GM04504 (cell line): Measurements from ENCODE around the gene MYH14.
"Not testable (repeated sequence)": the region's sequence is repeated elsewhere in the genome, so short reads cannot be mapped to it uniquely, and the experiment has no call there.

ENCODE experiments used
- DNase-seq: peaks from one replicate; pipeline ENCODE4 v3.0.0-alpha.2; 2012; ENCODE audit warnings: low read depth

MYH14 gene

DNA sequence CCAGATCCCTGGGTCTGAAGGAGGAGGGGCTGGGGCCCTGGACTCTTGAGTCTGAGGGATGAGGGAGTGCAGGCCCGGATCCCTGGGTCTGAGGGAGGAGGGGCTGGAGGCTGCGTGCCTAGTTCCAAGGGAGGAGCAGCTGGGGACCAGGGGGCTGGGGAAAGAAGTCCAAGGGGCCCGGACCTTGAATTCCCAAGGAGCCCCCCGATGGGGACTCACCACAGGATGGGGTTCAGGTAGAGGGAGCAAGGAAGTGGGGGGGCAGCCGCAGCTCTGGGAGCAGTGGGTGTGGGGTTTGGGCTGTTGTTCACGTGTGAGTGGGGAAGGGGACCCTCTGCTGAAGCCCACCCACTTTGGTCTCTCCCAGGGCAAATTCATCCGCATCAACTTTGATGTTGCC, 23.1 kb downstream of the MYH14 start:
- no peak for DNase-seq

DNA sequence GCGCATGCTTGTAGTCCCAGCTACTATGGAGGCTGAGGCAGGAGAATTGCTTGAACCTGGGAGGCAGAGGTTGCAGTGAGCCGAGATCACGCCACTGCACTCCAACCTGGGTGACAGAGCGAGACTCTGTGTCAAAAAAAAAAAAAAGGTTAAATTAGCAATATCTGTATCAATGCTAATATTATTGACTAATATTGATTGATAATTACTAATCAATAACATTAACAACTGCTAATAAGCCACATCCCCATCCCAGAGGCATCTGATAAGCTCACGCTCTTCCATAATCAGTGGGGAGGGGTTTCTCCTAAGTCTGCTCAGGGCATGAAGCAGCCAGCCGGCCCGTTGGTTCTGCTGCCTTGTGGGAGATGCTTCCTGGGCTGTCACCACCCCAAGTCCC, 24.7 kb downstream of the MYH14 start:
- not testable (repeated sequence) for DNase-seq

DNA sequence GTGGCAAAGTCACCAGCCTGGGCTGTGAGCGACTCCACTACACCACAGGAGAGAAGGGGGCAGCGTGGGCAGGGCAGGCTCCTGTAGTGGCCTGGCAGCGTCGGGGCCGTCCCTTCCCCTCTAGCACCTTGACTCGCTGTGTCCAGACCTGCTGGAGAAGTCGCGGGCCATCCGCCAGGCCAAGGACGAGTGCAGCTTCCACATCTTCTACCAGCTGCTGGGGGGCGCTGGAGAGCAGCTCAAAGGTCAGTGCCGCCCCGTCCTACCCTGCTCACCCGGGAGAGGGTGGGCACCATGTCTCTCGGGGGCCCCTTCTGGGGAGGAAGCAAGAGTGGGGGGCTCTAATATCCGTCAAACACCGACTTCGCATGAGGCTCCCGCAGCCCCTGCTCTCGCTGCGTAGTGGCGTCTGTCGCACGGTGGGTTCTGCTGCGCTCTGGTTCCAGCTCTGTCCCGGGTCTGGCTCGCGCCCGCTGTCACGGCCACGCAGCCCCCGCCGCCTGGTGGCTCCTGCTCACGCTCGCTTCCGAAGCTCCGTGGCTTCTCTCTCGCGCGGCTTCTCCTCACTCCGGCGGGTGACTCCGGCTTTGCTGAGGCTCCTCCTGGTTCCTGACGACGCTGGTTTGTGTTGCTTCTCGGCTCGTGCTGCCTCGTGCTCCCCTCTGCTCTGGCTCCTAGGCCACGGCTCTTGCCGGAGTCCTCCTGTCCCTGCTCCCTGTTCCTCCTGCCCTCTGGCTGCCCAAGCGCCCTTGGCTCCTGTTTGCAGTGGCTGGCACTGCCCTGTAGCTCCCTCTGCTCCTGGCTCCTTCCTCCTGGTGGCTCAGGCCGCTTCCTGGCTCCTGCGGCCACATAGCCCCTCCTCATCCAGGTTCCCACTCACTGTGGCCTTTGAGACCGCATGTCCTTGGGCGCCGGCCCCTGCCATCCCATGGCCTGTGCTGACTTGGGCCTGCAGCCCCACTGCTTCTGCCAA, 27.2 kb downstream of the MYH14 start:
- DNase-seq: no peak

DNA sequence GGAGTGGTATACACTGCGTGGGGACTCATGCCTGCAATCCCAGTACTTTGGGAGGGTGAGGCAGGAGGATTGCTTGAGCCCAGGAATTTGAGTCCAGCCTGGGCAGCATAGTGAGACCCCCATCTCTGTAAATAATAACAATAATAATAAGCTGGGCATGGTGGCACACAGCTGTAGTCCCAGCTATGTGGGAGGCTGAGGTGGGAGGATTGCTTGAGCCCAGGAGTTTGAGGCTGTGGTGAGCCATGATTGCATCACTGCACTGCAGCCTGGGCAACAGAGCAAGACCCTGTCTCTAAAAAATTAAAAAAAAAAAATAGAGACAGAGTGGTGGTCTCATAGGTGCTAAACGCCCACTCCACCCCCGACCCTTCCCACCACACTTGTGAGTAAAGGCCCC, 28.0 kb downstream of the MYH14 start:
- not testable (repeated sequence) for DNase-seq

DNA sequence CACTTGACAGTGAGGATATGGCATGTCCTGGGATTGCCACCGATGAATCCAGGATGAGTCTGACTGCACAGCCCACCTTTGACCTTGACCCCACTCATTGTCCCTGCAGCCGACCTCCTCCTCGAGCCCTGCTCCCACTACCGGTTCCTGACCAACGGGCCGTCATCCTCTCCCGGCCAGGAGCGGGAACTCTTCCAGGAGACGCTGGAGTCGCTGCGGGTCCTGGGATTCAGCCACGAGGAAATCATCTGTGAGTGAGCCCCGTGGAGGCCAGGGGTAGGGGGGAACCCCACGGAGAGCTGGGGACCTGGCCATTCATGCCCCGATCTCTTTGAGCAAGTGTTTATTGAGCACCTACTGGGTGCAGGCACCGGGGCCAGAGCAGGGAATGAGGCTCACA, 28.4 kb downstream of the MYH14 start:
- DNase-seq: no peak

DNA sequence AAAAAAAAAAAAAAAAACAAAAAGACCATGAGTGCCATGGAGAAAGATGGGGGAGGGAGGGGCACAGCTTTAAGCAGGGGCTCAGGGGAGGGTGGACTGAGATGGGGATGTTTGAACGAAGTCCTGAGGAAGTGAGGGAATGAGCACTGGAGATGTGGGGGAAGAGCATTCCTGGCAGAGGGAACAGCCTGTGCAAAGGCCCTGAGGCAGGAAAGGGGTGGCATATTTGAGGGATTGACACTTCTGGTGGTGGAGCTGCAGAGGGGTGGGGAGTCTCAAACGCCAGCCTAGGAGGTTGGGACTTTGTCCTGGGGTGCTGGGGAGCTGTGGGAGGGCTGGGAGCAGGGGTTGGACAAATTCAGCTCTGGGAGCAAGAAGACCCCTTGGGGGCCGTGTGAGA, 29.2 kb downstream of the MYH14 start:
- DNase-seq: no peak

DNA sequence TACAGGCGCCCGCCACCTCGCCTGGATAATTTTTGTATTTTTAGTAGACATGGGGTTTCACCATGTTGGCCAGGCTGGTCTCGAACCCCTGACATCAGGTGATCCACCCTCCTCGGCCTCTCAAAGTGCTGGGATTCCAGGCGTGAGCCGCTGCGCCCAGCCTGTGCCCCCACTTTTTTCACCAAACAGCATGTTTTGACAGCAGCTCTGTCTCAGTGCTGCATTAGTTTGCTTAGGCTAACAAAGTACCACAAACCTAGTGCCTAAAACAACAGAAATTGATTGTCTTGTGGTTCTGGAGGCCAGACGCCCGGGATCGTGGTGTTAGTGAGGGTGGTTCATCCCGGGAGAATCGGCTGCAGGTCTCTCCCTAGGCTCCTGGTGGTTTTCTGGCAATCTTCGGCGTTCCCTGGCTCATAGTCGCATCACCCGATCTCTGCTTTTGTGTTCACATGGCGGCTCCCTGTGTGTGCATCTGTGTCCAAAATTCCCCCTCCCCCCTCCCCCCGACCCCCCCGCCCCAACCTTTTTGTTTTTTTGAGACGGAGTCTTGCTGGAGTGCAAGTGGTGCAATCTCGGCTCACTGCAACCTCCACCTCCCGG, 30.0 kb downstream of the MYH14 start:
- no peak for DNase-seq

DNA sequence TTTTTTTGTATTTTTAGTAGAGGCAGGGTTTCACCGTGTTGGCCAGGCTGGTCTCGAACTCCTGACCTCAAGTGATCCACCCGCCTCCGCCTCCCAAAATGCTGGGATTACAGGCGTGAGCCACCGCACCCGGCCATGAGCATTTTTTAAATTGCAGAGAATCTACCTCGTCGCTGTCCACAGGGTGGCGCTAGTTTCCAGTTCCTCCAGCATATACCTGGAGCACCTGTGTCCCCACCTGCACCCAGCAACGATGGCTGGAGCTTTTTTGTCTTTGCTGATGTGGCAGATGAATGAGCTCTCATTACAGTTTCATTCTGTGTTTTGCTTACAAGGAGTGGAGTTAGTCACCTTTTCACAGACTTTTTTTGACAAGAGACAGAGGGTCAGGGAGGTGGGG, 34.1 kb downstream of the MYH14 start:
- DNase-seq: not testable (repeated sequence)

DNA sequence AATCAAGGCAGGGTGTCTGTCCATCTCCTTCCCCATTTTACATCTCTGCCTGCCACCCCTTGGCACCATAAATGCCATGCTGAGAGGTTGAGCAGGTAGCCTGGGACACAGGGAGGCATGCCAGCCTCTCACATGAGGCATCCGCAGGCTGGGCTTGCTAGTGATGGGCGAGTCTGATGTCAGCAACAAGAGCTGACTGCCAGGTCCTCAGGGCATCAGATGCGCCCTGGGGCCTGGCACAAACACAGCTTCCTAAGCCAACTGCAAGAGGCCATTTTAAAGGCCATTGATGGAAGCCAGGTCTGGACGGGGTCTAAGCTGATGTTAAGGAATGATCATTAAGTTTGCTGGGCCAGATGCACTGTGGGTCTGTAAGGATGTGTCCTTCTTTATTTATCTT, 34.6 kb downstream of the MYH14 start:
- DNase-seq: no peak

DNA sequence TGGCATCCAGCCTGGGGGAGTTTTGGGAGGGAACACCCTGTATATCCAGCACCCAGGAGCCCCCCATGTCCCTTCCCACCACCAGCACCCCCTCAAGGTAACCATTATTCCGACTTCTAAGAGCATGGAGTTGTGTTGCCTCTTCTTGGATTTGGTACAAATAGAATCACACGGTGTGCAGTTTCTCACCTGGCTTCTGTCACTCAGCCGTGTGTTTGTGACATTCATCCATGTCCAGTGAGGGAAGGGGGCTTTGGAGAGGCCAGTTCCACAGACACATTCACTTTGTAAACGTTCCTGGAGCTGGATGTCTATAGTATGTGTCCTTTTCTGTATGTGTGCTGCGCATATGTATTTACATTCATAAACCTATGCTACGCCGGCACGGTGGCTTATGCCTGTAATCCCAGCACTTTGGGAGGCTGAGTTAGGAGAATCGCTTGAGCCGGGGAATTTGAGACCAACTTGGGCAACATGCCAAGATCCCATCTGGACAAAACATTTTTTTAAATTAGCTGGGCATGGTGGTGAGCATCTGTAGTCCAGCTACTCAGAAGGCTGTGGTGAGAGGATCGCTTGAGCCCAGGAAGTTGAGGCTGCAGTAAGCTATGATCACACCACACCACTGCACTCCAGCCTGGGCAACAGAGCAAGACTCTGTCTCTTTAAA, 36.6 kb downstream of the MYH14 start:
- DNase-seq: no peak

DNA sequence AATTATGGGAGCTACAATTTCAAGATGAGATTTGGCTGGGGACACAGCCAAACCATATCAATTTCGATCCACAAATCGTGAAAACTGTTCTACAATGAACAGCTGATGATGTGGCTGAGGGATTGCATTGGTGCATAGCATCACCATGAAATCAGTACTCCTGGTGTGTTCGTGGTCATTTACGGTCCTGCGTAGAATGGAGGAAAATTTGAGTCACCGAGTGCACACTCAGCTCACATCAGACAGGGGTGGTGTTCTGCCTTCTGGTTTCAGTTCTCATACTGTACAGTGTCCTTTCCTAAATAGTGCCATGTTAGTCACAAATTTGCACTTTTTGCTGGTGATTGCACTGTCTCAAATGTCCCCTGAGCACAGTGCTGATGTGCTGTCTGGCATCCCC, 39.2 kb downstream of the MYH14 start:
- DNase-seq: no peak

DNA sequence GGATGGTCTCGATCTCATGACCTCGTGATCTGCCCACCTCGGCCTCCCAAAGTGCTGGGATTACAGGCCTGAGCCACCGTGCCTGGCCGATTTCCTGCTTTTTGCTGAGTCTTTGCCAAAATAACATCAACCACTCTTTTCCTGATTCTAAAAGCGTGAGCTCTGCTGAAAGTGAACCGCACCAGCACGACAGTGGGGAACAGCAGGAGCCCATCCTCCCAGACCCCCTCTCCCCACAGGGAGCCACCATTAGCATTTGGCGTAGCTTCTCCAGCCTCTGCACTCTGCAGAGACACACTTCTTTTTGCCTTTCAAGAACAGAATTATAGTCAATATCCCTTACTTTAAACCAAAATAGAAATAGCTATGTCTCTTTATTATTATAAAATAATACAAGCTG, 41.3 kb downstream of the MYH14 start:
- DNase-seq: no peak

DNA sequence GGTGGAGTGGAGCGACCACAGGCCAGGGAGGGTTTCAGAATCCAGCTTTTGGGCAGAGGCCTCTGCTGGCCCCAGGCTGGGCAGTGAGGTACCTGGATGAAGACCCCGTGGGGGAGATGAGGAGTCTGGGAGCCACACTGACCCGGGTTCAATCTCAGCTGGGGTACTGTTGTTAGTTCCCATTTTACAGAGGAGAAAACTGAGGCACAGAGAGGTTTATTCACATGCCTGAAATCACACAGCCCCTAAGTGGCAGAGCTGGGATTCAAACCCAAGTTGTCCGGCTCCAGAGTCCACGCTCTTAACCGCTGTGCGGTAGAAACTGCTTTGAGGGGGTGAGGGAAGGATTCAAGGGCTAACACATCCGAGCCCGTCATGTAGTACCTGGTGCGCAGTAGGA, 45.0 kb downstream of the MYH14 start:
- DNase-seq: no peak

DNA sequence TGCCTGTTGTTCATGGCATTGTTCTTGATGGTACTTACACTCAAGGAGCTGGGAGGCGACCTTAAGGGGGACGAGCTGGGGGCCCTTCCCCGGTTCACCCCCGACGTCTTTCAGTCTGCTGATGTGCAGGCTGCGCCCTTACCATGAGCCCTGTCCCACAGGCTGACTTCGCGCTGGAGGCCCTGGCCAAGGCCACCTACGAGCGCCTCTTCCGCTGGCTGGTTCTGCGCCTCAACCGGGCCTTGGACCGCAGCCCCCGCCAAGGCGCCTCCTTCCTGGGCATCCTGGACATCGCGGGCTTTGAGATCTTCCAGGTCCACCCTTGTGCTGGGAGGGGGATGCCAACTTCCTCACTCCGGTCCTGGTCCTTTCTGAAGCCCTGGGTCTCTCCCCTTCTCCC, 45.4 kb downstream of the MYH14 start:
- DNase-seq: no peak

DNA sequence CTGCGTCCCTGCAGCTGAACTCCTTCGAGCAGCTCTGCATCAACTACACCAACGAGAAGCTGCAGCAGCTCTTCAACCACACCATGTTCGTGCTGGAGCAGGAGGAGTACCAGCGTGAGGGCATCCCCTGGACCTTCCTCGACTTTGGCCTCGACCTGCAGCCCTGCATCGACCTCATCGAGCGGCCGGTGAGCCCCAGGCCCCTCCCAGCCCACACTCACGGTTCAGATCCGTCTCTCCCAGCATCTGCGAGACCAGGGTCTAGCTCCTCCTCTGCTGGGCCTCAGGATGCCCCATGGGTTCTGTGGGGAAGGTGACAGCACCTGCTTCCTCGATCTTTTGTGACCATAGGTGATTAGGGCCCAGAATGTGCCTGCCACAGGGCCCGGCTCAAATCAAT, 46.2 kb downstream of the MYH14 start:
- no peak for DNase-seq

DNA sequence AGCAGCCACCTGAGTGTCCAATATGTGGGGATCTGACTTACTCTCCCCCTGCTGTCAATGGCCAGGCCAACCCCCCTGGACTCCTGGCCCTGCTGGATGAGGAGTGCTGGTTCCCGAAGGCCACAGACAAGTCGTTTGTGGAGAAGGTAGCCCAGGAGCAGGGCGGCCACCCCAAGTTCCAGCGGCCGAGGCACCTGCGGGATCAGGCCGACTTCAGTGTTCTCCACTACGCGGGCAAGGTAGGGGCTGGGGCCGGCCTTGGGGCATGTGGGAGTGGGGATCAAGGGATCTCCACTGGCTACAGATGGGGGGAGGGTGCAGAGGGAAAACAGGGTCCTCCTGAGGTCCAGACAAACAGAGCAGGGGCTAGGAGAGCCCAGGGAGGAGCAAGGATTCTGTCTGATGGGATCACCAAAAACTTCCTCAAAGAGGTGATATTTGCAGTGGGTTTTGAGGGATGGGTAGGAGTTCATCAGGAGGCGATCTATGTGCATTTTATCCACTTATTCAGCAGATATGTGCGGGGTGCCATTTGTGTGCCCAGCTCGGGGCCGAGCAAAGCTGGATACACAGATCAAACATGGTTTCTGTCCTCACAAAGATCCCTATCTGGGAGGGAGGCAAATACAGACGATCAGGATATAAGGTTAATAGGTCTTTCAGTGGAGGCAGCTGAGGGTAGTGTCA, 47.2 kb downstream of the MYH14 start:
- DNase-seq: no peak

DNA sequence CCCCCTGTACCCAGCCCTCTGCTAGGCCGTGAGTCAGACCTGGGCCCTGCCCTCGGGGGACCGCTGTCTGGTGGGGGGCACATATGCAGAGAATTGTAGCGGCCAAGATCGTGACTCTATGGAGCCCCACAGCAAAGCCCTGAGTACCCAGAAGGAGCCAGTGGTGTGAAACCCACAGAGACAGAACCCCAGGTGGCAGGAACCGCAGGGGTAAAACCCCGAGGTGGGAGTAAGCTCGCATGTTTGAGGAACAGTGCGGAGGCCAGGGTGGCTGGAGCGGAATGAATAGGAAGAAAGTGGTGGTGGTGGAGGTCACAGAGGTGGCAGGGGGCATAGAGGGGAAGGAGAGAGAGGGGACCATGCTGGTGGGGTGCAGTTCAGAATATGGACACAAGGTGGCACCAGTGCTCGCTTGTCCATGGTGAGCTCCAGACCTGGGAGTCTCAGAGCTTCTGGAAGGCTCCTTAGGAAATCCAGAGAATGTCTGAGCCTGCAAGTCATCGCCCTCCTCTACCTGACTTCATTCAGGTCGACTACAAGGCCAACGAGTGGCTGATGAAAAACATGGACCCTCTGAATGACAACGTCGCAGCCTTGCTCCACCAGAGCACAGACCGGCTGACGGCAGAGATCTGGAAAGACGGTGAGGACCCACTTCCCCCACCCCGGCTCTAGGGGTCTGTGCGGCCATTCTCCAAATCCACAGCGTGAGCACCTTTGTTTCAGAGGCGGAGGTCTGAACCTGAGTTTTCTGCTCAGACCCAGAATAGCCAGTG, 48.9 kb downstream of the MYH14 start:
- DNase-seq: no peak

DNA sequence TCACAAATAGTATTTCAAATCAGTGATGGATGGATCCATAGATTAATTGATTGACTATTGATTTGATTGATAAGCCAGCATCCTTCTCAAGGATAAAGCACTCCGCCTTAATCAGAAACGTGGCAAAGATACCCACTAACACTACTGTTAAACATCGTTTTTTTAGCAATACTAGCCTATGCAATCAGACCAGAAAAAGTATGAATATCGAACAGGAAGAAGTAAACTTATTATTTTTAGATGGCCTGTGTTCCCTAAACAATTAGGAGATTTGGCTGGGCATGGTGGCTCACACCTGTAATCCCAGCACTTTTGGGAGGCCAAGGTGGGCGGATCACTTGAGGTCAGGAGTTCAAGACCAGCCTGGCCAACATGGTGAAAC, 49.5 kb downstream of the MYH14 start:
- no peak for DNase-seq

DNA sequence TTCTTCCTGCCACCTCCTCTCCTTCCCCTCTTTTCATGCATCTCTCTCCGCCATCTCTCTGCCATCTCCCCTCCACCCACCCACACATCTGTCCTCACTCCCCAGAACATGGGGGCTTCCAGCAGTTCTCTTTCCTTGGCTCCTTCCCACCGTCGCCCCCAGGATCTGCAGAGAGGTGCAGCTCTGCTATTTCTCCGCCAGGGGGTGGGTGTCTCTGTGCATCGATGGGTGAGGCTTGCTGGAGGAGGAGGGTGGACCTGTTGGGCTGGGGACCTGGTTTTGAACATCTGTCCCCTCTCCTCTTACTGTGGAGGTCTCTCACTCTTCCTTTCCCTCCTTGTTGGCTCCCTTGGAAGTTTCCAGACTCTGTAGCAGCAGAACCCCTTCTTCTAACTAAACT, 51.7 kb downstream of the MYH14 start:
- no peak for DNase-seq

DNA sequence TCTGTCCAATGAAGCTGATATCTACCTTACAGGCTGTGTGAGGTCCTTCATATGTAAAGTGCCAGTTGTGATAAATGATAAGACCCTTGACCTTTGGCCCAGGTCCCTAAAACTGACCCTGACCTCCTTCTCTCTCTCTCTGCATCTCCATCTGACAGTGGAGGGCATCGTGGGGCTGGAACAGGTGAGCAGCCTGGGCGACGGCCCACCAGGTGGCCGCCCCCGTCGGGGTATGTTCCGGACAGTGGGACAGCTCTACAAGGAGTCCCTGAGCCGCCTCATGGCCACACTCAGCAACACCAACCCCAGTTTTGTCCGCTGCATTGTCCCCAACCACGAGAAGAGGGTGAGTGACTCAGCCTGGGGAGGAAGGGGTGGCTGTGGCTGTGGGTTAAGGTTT, 53.7 kb downstream of the MYH14 start:
- no peak for DNase-seq

DNA sequence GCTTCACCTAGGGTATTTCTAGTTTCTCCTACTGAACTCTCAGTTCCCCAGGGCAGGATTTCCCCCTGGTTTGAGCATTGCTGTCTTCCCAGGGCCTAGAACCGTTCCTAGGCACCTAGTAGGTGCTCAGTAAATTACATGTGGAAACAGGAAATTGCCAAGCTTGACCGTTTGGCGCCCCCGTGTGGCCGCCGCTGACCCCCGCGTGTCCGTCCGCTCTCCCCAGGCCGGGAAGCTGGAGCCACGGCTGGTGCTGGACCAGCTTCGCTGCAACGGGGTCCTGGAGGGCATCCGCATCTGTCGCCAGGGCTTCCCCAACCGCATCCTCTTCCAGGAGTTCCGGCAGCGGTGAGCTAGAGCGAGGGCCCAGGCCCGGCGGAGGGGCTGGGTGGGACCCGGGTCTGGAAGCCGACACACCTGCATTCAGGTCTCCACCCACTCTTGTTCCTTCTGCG, 55.5 kb downstream of the MYH14 start:
- no peak for DNase-seq
